GM19239 (cell line): Measurements from ENCODE around the gene CDH16.

Experiments
- DNase-seq: peaks from one replicate; pipeline ENCODE4 v3.0.0; 2011; ENCODE audit warnings: low spot score; ENCODE audit not compliant: insufficient read length
- FAIRE-seq: peaks from 2 replicates; lab custom pipeline; 2011; peaks lifted over from hg19 to GRCh38; lab: Jason Lieb, UNC

Gene CDH16

GRCh38 chr16:66930189-66930588 is 11.5 kb upstream of the CDH16 start:
- no peak for FAIRE-seq
- no peak for DNase-seq

GRCh38 chr16:66928702-66929388 is 10.2 kb upstream of the CDH16 start:
- DNase-seq, result no peak
- FAIRE-seq, result peak; percentile 11

GRCh38 chr16:66927918-66928649 is 9.4 kb upstream of the CDH16 start:
- no peak for DNase-seq
- FAIRE-seq, result no peak

GRCh38 chr16:66926961-66927436 is 8.3 kb upstream of the CDH16 start:
- peak; percentile 14 for FAIRE-seq
- no peak for DNase-seq

GRCh38 chr16:66926171-66926947 is 7.7 kb upstream of the CDH16 start:
- no peak for FAIRE-seq
- no peak for DNase-seq

GRCh38 chr16:66925322-66925840 is 6.7 kb upstream of the CDH16 start, which contains the start of gene RRAD:
Gene RRAD, minus strand, starts transcription at chr16:66925535. Its CDS starts 356 bp downstream, at chr16:66925179.
- no peak for FAIRE-seq
- no peak for DNase-seq

- FAIRE-seq, result peak; percentile 35
- DNase-seq, result peak; percentile 65
Observed at GRCh38 chr16:66924527-66925321, 6.0 kb upstream of the CDH16 start.

- FAIRE-seq (no peak), DNase-seq (no peak)
Observed at GRCh38 chr16:66923866-66924265, 5.2 kb upstream of the CDH16 start.

GRCh38 chr16:66923247-66923731 is 4.6 kb upstream of the CDH16 start:
- FAIRE-seq (no peak), DNase-seq (no peak)

- no peak for FAIRE-seq
- no peak for DNase-seq
Observed at GRCh38 chr16:66921729-66922450, 3.2 kb upstream of the CDH16 start.

- FAIRE-seq (no peak), DNase-seq (no peak)
Observed at GRCh38 chr16:66920924-66921680, 2.4 kb upstream of the CDH16 start.

- DNase-seq, result no peak
- no peak for FAIRE-seq
Observed at GRCh38 chr16:66920299-66920590, 1.6 kb upstream of the CDH16 start.

GRCh38 chr16:66919569-66920298 is 1.0 kb upstream of the CDH16 start:
- no peak for DNase-seq
- FAIRE-seq, result no peak

- no peak for FAIRE-seq
Observed at GRCh38 chr16:66918355-66918754, 330 bp downstream of the CDH16 start.

GRCh38 chr16:66917741-66918140 is 944 bp downstream of the CDH16 start:
- no peak for FAIRE-seq

More at GRCh38 chr16:66918355-66918754, 330 bp downstream of the CDH16 start:
- no peak for DNase-seq

GRCh38 chr16:66916518-66916917 is 2.2 kb downstream of the CDH16 start:
- DNase-seq, result no peak
- no peak for FAIRE-seq

More at GRCh38 chr16:66917741-66918140, 944 bp downstream of the CDH16 start:
- no peak for DNase-seq

- FAIRE-seq (no peak), DNase-seq (no peak)
Observed at GRCh38 chr16:66915041-66915440, 3.6 kb downstream of the CDH16 start.

- FAIRE-seq (no peak), DNase-seq (no peak)
Observed at GRCh38 chr16:66914541-66914940, 4.1 kb downstream of the CDH16 start.
